HepG2 (cell line): Measurements from ENCODE around the gene ASTN1. TPM values are rescaled to one million over a fixed set of nuclear protein-coding genes. Genes with fewer than 3 reads are reported as not detected.

Source experiments
- ATAC-seq: fragments of 200-7000 bp; cut with Tn5 transposase; 3 replicates; pipeline ENCODE4 v1.9.1; 2020; ENCODE audit warnings: mild to moderate bottlenecking, moderate library complexity
- BruUV-seq: library from RNA; stranded (reverse); fragments of 400-500 nt; replicated peaks from 2 replicates; lab custom pipeline; 2021; lab: Mats Ljungman, UMichigan
- CTCF ChIA-PET: fragments of 300-600 bp; formaldehyde crosslinking; extraction: SDS; loops from one replicate; lab custom pipeline; 2021; ENCODE audit warnings: low total read pairs, inconsistent platforms, low intra/inter-chr PET ratio; lab: Yijun Ruan, JAX
- POLR2A ChIA-PET: fragments of 350-600 bp; sonication (Branson Sonifier 250); formaldehyde crosslinking; loops from one replicate; lab custom pipeline; 2020; ENCODE audit warnings: antibody characterized with exemption, inconsistent platforms; lab: Yijun Ruan, JAX
- DNase-seq: peaks from one replicate; pipeline ENCODE4 v3.0.0-alpha.2; 2015; ENCODE audit warnings: low spot score
- FAIRE-seq: peaks from 3 replicates; lab custom pipeline; 2011; peaks lifted over from hg19 to GRCh38; lab: Jason Lieb, UNC
- H2AFZ ChIP-seq: one replicate; pipeline ENCODE4 v1.6.1; 2011; ENCODE audit warnings: low read length, inconsistent platforms
- H3K27ac ChIP-seq: fragments of 300-600 bp; 3 replicates; pipeline ENCODE4 v1.8.0; 2011; ENCODE audit warnings: mixed run types, mild to moderate bottlenecking, mixed read lengths, low read length, inconsistent platforms; ENCODE audit not compliant: insufficient read depth; ENCODE audit errors: extremely low read length
- H3K27me3 ChIP-seq, 2 experiments: fragments of 200-600 bp in 1 of 2; 2 replicates in 1 of 2; 3 replicates in 1 of 2; pipeline versions ENCODE4 v1.6.0 to v1.8.0; 2011; ENCODE audit warnings: low read length in 2 of 2, mild to moderate bottlenecking in 2 of 2, moderate library complexity in 2 of 2, inconsistent platforms in 1 of 2; ENCODE audit not compliant: insufficient read depth in 2 of 2, control insufficient read depth in 1 of 2
- H3K36me3 ChIP-seq, 2 experiments: fragments of 200-600 bp in 1 of 2; replicated peaks in 1 of 2; 2 replicates in 1 of 2; 3 replicates in 1 of 2; pipeline versions ENCODE4 v1.5.1 to v1.8.0; 2011; ENCODE audit warnings: low read length in 2 of 2, inconsistent platforms in 1 of 2; ENCODE audit not compliant: insufficient read depth in 2 of 2, control insufficient read depth in 1 of 2
- H3K4me1 ChIP-seq: 2 replicates; pipeline ENCODE4 v1.5.1; 2012; ENCODE audit warnings: low read length, inconsistent platforms; ENCODE audit not compliant: insufficient read depth
- H3K4me2 ChIP-seq: 2 replicates; pipeline ENCODE4 v1.6.0; 2011; ENCODE audit warnings: low read depth, low read length, inconsistent platforms
- H3K4me3 ChIP-seq, 3 experiments: fragments of 200-600 bp in 1 of 3; sonication (generic), shearing (Covaris generic) in 1 of 3; replicated peaks in 1 of 3; 2 replicates each; pipeline ENCODE4 v1.5.1; 2011 to 2016; ENCODE audit warnings: low read length in 3 of 3, inconsistent platforms in 2 of 3, low read depth in 2 of 3, mild to moderate bottlenecking in 2 of 3, control low read depth in 1 of 3, mixed read lengths in 1 of 3; ENCODE audit not compliant: insufficient read depth in 1 of 3
- H3K79me2 ChIP-seq: one replicate; pipeline ENCODE4 v1.6.1; 2011; ENCODE audit warnings: low read length, inconsistent platforms; ENCODE audit not compliant: insufficient read depth
- H3K9ac ChIP-seq: 2 replicates; pipeline ENCODE4 v1.6.0; 2011; ENCODE audit warnings: mild to moderate bottlenecking, low read depth, low read length, inconsistent platforms; ENCODE audit not compliant: insufficient read depth
- H3K9me3 ChIP-seq: 2 replicates; pipeline ENCODE4 v1.5.1; 2012; ENCODE audit warnings: mild to moderate bottlenecking, low read length
- H4K20me1 ChIP-seq: 2 replicates; pipeline ENCODE4 v1.6.0; 2011; ENCODE audit warnings: inconsistent platforms, mild to moderate bottlenecking, low read length, moderate library complexity; ENCODE audit not compliant: insufficient read depth
- ARHGAP35 ChIP-seq: sonication (generic); formaldehyde crosslinking; IDR thresholded peaks from 2 replicates; pipeline ENCODE4 v1.9.0; 2022; ENCODE audit warnings: mild to moderate bottlenecking, inconsistent platforms, moderate library complexity, missing genetic modification reagents, borderline replicate concordance
- ARNT ChIP-seq: fragments of 450-650 bp; IDR thresholded peaks from 2 replicates; pipeline ENCODE4 v1.6.1; 2017
- ATAD3A ChIP-seq: sonication (generic); formaldehyde crosslinking; IDR thresholded peaks from 2 replicates; pipeline ENCODE4 v1.4.0; 2020; ENCODE audit warnings: missing genetic modification reagents
- CREBL2 ChIP-seq: sonication (generic); formaldehyde crosslinking; IDR thresholded peaks from 2 replicates; pipeline ENCODE4 v1.8.1; 2023; ENCODE audit warnings: missing genetic modification reagents, mild to moderate bottlenecking, borderline replicate concordance
- EP300 ChIP-seq, 3 experiments: sonication (generic) in 1 of 3; formaldehyde crosslinking in 1 of 3; IDR thresholded peaks; 2 replicates each; pipeline versions ENCODE4 v1.5.1 to v1.6.1; 2011 to 2020; ENCODE audit warnings: low read depth in 2 of 3, low read length in 2 of 3, borderline replicate concordance in 1 of 3, improper control_type of control experiment in 1 of 3, mild to moderate bottlenecking in 1 of 3, missing genetic modification reagents in 1 of 3, moderate library complexity in 1 of 3
- ISL2 ChIP-seq: sonication (generic); formaldehyde crosslinking; IDR thresholded peaks from 2 replicates; pipeline ENCODE4 v1.5.0; 2020; ENCODE audit warnings: missing genetic modification reagents
- KDM4B ChIP-seq: sonication (generic); formaldehyde crosslinking; IDR thresholded peaks from 2 replicates; pipeline ENCODE4 v1.4.0; 2020; ENCODE audit warnings: missing genetic modification reagents
- MTA1 ChIP-seq: sonication (generic); formaldehyde crosslinking; IDR thresholded peaks from 2 replicates; pipeline ENCODE4 v1.4.0; 2020; ENCODE audit warnings: missing genetic modification reagents, mild to moderate bottlenecking, borderline replicate concordance
- RBAK ChIP-seq: sonication (generic); formaldehyde crosslinking; IDR thresholded peaks from 2 replicates; pipeline ENCODE4 v1.5.1; 2020; ENCODE audit warnings: mild to moderate bottlenecking, missing genetic modification reagents
- RBM22 ChIP-seq: fragments of 200-400 bp; formaldehyde crosslinking; optimal IDR thresholded peaks from 2 replicates; pipeline ENCODE3; 2017; ENCODE audit warnings: mild to moderate bottlenecking, low read length, moderate library complexity
- RFXANK ChIP-seq: IDR thresholded peaks from 2 replicates; pipeline ENCODE4 v1.6.1; 2016
- SIX1 ChIP-seq: sonication (generic); formaldehyde crosslinking; IDR thresholded peaks from 2 replicates; pipeline ENCODE4 v1.4.0; 2020; ENCODE audit warnings: missing genetic modification reagents, borderline replicate concordance
- TIGD3 ChIP-seq: sonication (generic); formaldehyde crosslinking; IDR thresholded peaks from 2 replicates; pipeline ENCODE4 v1.5.1; 2020; ENCODE audit warnings: mild to moderate bottlenecking, missing genetic modification reagents, borderline replicate concordance
- TRIM22 ChIP-seq: fragments of 450-650 bp; IDR thresholded peaks from 2 replicates; pipeline ENCODE4 v1.6.1; 2017
- ZNF143 ChIP-seq: sonication (generic); formaldehyde crosslinking; IDR thresholded peaks from 2 replicates; pipeline ENCODE4 v1.4.0; 2020; ENCODE audit warnings: missing genetic modification reagents
- ZNF496 ChIP-seq: sonication (generic); formaldehyde crosslinking; IDR thresholded peaks from 2 replicates; pipeline ENCODE4 v1.8.1; 2023; ENCODE audit warnings: mild to moderate bottlenecking, moderate library complexity, missing genetic modification reagents; ENCODE audit not compliant: insufficient replicate concordance
- ZNF660 ChIP-seq: sonication (generic); formaldehyde crosslinking; IDR thresholded peaks from 2 replicates; pipeline ENCODE4 v1.5.1; 2020; ENCODE audit warnings: mild to moderate bottlenecking, low read depth, missing genetic modification reagents, borderline replicate concordance
- ZNF878 ChIP-seq: sonication (generic); formaldehyde crosslinking; IDR thresholded peaks from 2 replicates; pipeline ENCODE4 v1.8.1; 2023; ENCODE audit warnings: mild to moderate bottlenecking, missing genetic modification reagents, moderate library complexity
- WGBS: methylation state at CpG from one replicate; pipeline ENCODE4 v1.1.6; 2017; ENCODE audit warnings: low lambda C conversion rate; 5-methylcytosine and 5-hydroxymethylcytosine counted together
- in situ Hi-C: cut with HindIII; loops from 2 replicates; pipeline ENCODE4 v1.10.0; 2017; ENCODE audit warnings: low pct_unique_long_range_greater_than_20kb; ENCODE audit not compliant: extremely low pct_ligation_motif_present
- intact Hi-C: fragments of 100-400 bp; cut with micrococcal nuclease; formaldehyde crosslinking; loops from one replicate; pipeline ENCODE4 v1.10.0; 2022; ENCODE audit not compliant: unreplicated experiment
- polyA plus RNA-seq, 8 experiments: library from polyadenylated mRNA; depleted of rRNA in 3 of 8; stranded (reverse) in 7 of 8; unstranded in 1 of 8; fragments of >200 nt; fragmentation: Illumina TruSeq in 4 of 8; extraction: Trizol in 4 of 8; gene quantifications; 2 replicates each; pipeline versions ENCODE4 v1.2.1 to v1.2.3, GENCODE V29; 2011 to 2016; ENCODE audit warnings: low read depth in 4 of 8, missing spikeins in 1 of 8, mixed read lengths in 1 of 8; ENCODE audit not compliant: insufficient read depth in 1 of 8
- total RNA-seq, 5 experiments: library from RNA; depleted of rRNA; stranded (reverse); fragments of >200 nt; fragmentation: Illumina TruSeq; extraction: Trizol; gene quantifications; 2 replicates each; pipeline ENCODE4 v1.2.3, GENCODE V29; 2016; ENCODE audit warnings: low read depth in 1 of 5

ASTN1 gene
- total and polyA plus RNA-seq, 2 of the 13 experiments (the other 11 are each of a cell fraction or from before 2014, with no cell fraction given): not detected

- no TSS peak for BruUV-seq
- no peaks in the 10 kb centered on the region for H3K4me1 ChIP-seq
- no peak overlapping the region for H3K27ac ChIP-seq
- H3K79me2 ChIP-seq: no peaks in the 10 kb centered on the region
- CTCF ChIA-PET: no interaction called here
- H3K4me2 ChIP-seq: no peak overlapping the region
- DNase-seq (no peak), ATAC-seq (no peak), FAIRE-seq (no peak)
- H4K20me1 ChIP-seq: no peaks in the 10 kb centered on the region
- intact Hi-C loops (no loop called here), in situ Hi-C loops (no loop called here)
- H3K9ac ChIP-seq: no peak overlapping the region
- WGBS: 0% methylated on average over 1 of the region's 1 CpG
- no peak overlapping the region for H2AFZ ChIP-seq
- H3K4me3 ChIP-seq: no peak overlapping the region
- no peaks in the 10 kb centered on the region for H3K36me3 ChIP-seq
- H3K9me3 ChIP-seq: no peaks in the 10 kb centered on the region
- TF ChIP-seq ISL2 (no peak), ZNF660 (CRISPR knock-in tag) (no peak), TRIM22 (no peak), RBAK (CRISPR knock-in tag) (no peak), ZNF143 (CRISPR knock-in tag) (no peak), ARNT (no peak), ATAD3A (CRISPR knock-in tag) (no peak), CREBL2 (no peak), MTA1 (no peak), SIX1 (CRISPR knock-in tag) (no peak), RFXANK (no peak), KDM4B (CRISPR knock-in tag) (no peak), ZNF878 (CRISPR knock-in tag) (no peak), EP300 (IDR thresholded peaks at IDR 0.05; ENCODE audit: low read depth in 2 of 2, low read length in 2 of 2) (no peak), EP300 (CRISPR knock-in tag; IDR thresholded peaks at IDR 0.05; ENCODE audit: borderline replicate concordance) (no peak), ZNF496 (no peak), RBM22 (no peak), ARHGAP35 (CRISPR knock-in tag) (no peak), TIGD3 (CRISPR knock-in tag) (no peak)
- no peaks in the 10 kb centered on the region for H3K27me3 ChIP-seq
- POLR2A ChIA-PET: no interaction called here
These were observed 298.3 kb downstream of the ASTN1 start for GRCh38 chr1:176866011-176866714.
